K562 (cell line): ENCODE data around the gene YPEL4. TPM values are rescaled to one million over a fixed set of nuclear protein-coding genes. Genes with fewer than 3 reads are reported as not detected.

Experiments used
- ATAC-seq: fragments of 200-7000 bp; cut with Tn5 transposase; 3 replicates; pipeline ENCODE4 v1.9.1; 2020; ENCODE audit warnings: moderate library complexity
- BruUV-seq: library from RNA; stranded (reverse); fragments of 400-500 nt; replicated peaks from 2 replicates; lab custom pipeline; 2021; lab: Mats Ljungman, UMichigan
- CTCF ChIA-PET: fragments of 300-600 bp; formaldehyde crosslinking; extraction: SDS; loops from one replicate; lab custom pipeline; 2021; ENCODE audit warnings: low intra/inter-chr PET ratio; lab: Yijun Ruan, JAX
- POLR2A ChIA-PET: fragments of 300-600, 350-650 bp; sonication (Branson Sonifier 250); formaldehyde crosslinking; extraction: SDS; loops from one replicate; lab custom pipeline; 2021; ENCODE audit warnings: antibody characterized with exemption, inconsistent platforms; lab: Yijun Ruan, JAX
- DNase-seq, 4 experiments: peaks; one replicate each; pipeline versions ENCODE4 v3.0.0 to v3.0.0-alpha.2; 2011 to 2018; ENCODE audit warnings: low spot score in 3 of 4, mixed read lengths in 3 of 4; ENCODE audit errors: extremely low read depth in 1 of 4
- FAIRE-seq: peaks from 2 replicates; lab custom pipeline; 2011; peaks lifted over from hg19 to GRCh38; lab: Jason Lieb, UNC
- H2AFZ ChIP-seq: 2 replicates; pipeline ENCODE4 v1.6.0; 2011; ENCODE audit warnings: low read depth, low read length, control low read depth, inconsistent platforms
- H3K27ac ChIP-seq: fragments of 200-600 bp; 3 replicates; pipeline ENCODE4 v1.8.0; 2011; ENCODE audit warnings: low read depth, mild to moderate bottlenecking, control low read depth, inconsistent platforms, low read length, moderate library complexity, mixed read lengths; ENCODE audit errors: extremely low read depth
- H3K27me3 ChIP-seq, 2 experiments: fragments of 300-600 bp in 1 of 2; 2 replicates in 1 of 2; 3 replicates in 1 of 2; pipeline versions ENCODE4 v1.6.0 to v1.8.0; 2011; ENCODE audit warnings: inconsistent platforms in 2 of 2, low read length in 2 of 2, mild to moderate bottlenecking in 1 of 2, mixed read lengths in 1 of 2, moderate library complexity in 1 of 2; ENCODE audit not compliant: control insufficient read depth in 2 of 2, insufficient read depth in 2 of 2
- H3K36me3 ChIP-seq: fragments of 300-600 bp; 3 replicates; pipeline ENCODE4 v1.8.0; 2011; ENCODE audit warnings: mild to moderate bottlenecking, low read length, inconsistent platforms; ENCODE audit not compliant: control insufficient read depth, insufficient read depth
- H3K4me1 ChIP-seq, 2 experiments: fragments of 200-600 bp in 1 of 2; replicated peaks in 1 of 2; 2 replicates in 1 of 2; 3 replicates in 1 of 2; pipeline versions ENCODE4 v1.5.1 to v1.8.0; 2011; ENCODE audit warnings: inconsistent platforms in 2 of 2, low read length in 2 of 2, mild to moderate bottlenecking in 1 of 2, mixed read lengths in 1 of 2, moderate library complexity in 1 of 2; ENCODE audit not compliant: control insufficient read depth in 2 of 2, insufficient read depth in 2 of 2
- H3K4me2 ChIP-seq: 2 replicates; pipeline ENCODE4 v1.6.1; 2011; ENCODE audit warnings: low read length, control low read depth, inconsistent platforms, mixed read lengths; ENCODE audit not compliant: insufficient read depth
- H3K4me3 ChIP-seq: fragments of 200-600 bp; sonication (generic), shearing (Covaris generic); 2 replicates; pipeline ENCODE4 v1.5.1; 2016; ENCODE audit warnings: control low read depth, inconsistent platforms
- H3K79me2 ChIP-seq: fragments of 200-600 bp; 3 replicates; pipeline ENCODE4 v1.8.0; 2011; ENCODE audit warnings: low read length, inconsistent platforms; ENCODE audit not compliant: control insufficient read depth, insufficient read depth
- H3K9ac ChIP-seq, 2 experiments: 2 replicates each; pipeline versions ENCODE4 v1.6.0 to v1.6.1; 2011; ENCODE audit warnings: low read depth in 2 of 2, low read length in 2 of 2, control low read depth in 1 of 2, inconsistent platforms in 1 of 2, mild to moderate bottlenecking in 1 of 2, mixed read lengths in 1 of 2; ENCODE audit not compliant: insufficient read depth in 1 of 2
- H3K9me1 ChIP-seq: one replicate; pipeline ENCODE4 v1.6.0; 2011; ENCODE audit warnings: inconsistent platforms, mild to moderate bottlenecking, low read length, moderate library complexity; ENCODE audit not compliant: control insufficient read depth, insufficient read depth
- H3K9me3 ChIP-seq: replicated peaks from 2 replicates; pipeline ENCODE4 v1.5.1; 2011; ENCODE audit warnings: low read depth, low read length, inconsistent platforms; ENCODE audit not compliant: control insufficient read depth, insufficient read depth
- H4K20me1 ChIP-seq: replicated peaks from 2 replicates; pipeline ENCODE4 v1.6.1; 2011; ENCODE audit warnings: low read length, inconsistent platforms, mixed read lengths; ENCODE audit not compliant: control insufficient read depth, insufficient read depth
- ATF3 ChIP-seq, 2 experiments: fragments of 450-650 bp in 1 of 2; sonication (generic) in 1 of 2; formaldehyde crosslinking in 1 of 2; IDR thresholded peaks in 1 of 2; conservative IDR thresholded peaks in 1 of 2; 2 replicates each; pipeline versions ENCODE4 v1.6.1 to v1.8.1; 2016 to 2023; ENCODE audit warnings: mild to moderate bottlenecking in 2 of 2, moderate library complexity in 2 of 2, inconsistent platforms in 1 of 2, missing genetic modification reagents in 1 of 2
- BRD9 ChIP-seq: fragments of 450-650 bp; IDR thresholded peaks from 2 replicates; pipeline ENCODE4 v1.6.1; 2018; ENCODE audit warnings: low read depth; ENCODE audit not compliant: partially characterized antibody
- JUNB ChIP-seq: fragments of 450-650 bp; formaldehyde crosslinking; conservative IDR thresholded peaks from 2 replicates; pipeline ENCODE4 v1.4.0; 2020; ENCODE audit warnings: mild to moderate bottlenecking
- MXD1 ChIP-seq: fragments of 250-450 bp; sonication (Bioruptor Pico); IDR thresholded peaks from 2 replicates; pipeline ENCODE4 v1.8.0; 2021; ENCODE audit warnings: borderline replicate concordance, mild to moderate bottlenecking, moderate library complexity; ENCODE audit not compliant: poor library complexity, severe bottlenecking
- MYC ChIP-seq, 2 experiments: fragments of 250-450 bp in 1 of 2; sonication (Bioruptor Pico) in 1 of 2; IDR thresholded peaks; 2 replicates each; pipeline versions ENCODE4 v1.5.1 to v1.6.1; 2012 to 2021; ENCODE audit warnings: low read depth in 2 of 2, borderline replicate concordance in 1 of 2, improper control_type of control experiment in 1 of 2, low read length in 1 of 2, mild to moderate bottlenecking in 1 of 2, moderate library complexity in 1 of 2
- RAD21 ChIP-seq, 2 experiments: fragments of 250-450 bp in 1 of 2; fragments of 450-650 bp in 1 of 2; sonication (Bioruptor Pico) in 1 of 2; formaldehyde crosslinking in 1 of 2; IDR thresholded peaks in 1 of 2; conservative IDR thresholded peaks in 1 of 2; 2 replicates each; pipeline versions ENCODE4 v1.4.0 to v1.8.0; 2020 to 2022; ENCODE audit warnings: mild to moderate bottlenecking in 2 of 2, moderate library complexity in 1 of 2
- WGBS: fragments of 100-300 bp; shearing (Covaris generic); methylation state at CpG from one replicate; pipeline ENCODE4 v1.1.6; 2016; ENCODE audit warnings: low coverage, mixed read lengths; ENCODE audit not compliant: insufficient coverage; ENCODE audit errors: missing lambda C conversion rate; 5-methylcytosine and 5-hydroxymethylcytosine counted together
- in situ Hi-C: fragments of 300-500 bp; cut with MboI; formaldehyde crosslinking; loops from 4 replicates; pipeline ENCODE4 v1.15.0; 2018; ENCODE audit warnings: inconsistent platforms, mixed read lengths
- intact Hi-C: fragments of 100-400 bp; cut with micrococcal nuclease; formaldehyde crosslinking; loops from 2 replicates; pipeline ENCODE4 v1.14.2; 2022
- polyA plus RNA-seq, 8 experiments: library from polyadenylated mRNA; depleted of rRNA in 4 of 8; stranded (reverse) in 5 of 8; unstranded in 3 of 8; fragments of >200 nt; fragmentation: Nextera tagmentation in 2 of 8; fragmentation: Illumina TruSeq in 1 of 8; extraction: Ambion mirVana in 2 of 8; extraction: Trizol in 1 of 8; gene quantifications; 2 replicates each; pipeline versions ENCODE4 v1.2.1 to v1.2.3, GENCODE V29; 2011 to 2014; ENCODE audit warnings: inconsistent platforms in 1 of 8, missing spikeins in 1 of 8
- total RNA-seq, 7 experiments: library from RNA; depleted of rRNA in 6 of 7; stranded (reverse); fragments of >200 nt in 6 of 7; fragmentation: Illumina TruSeq in 2 of 7; extraction: Trizol in 2 of 7; gene quantifications; 2 replicates each; pipeline versions ENCODE4 v1.2.1 to v1.2.3, GENCODE V29; 2011 to 2021; ENCODE audit warnings: low replicate concordance in 1 of 7

The YPEL4 gene
- total and polyA plus RNA-seq, 9 of the 15 experiments (the other 6 are each of a cell fraction or from before 2014, with no cell fraction given) = 0.07 to 1.4 (median 0.40) TPM; not detected in 2

- intact Hi-C loops (no loop called here), in situ Hi-C loops (no loop called here)
- Histone ChIP-seq H3K4me3 (no peak overlapping the region), H3K9me1 (no peaks in the 10 kb centered on the region), H3K4me1 (peaks cover 0 to 12% of the 10 kb centered on the region in 2 experiments; a peak in 2 of 5 replicates), H3K4me2 (no peak overlapping the region), H3K36me3 (peaks cover 80% of the 10 kb centered on the region), H3K27me3 (no peaks in the 10 kb centered on the region), H4K20me1 (peaks cover 11% of the 10 kb centered on the region), H3K79me2 (peaks cover 89% of the 10 kb centered on the region), H3K27ac (no peak overlapping the region), H2AFZ (no peak overlapping the region), H3K9ac (no peak overlapping the region), H3K9me3 (no peaks in the 10 kb centered on the region)
- TF ChIP-seq RAD21 (CRISPR knock-in tag; conservative IDR thresholded peaks at IDR 0.05 in 1 of 2, IDR thresholded peaks at IDR 0.05 in 1 of 2) = peak in 1 of 2 experiments; percentile 31; a peak in 2 of 4 replicates
- no peak for TF ChIP-seq ATF3 (IDR thresholded peaks at IDR 0.05)
- TF ChIP-seq ATF3 (CRISPR knock-in tag; conservative IDR thresholded peaks at IDR 0.05) = no peak
- no peak for TF ChIP-seq MYC (IDR thresholded peaks at IDR 0.05; ENCODE audit: low read depth, low read length)
- TF ChIP-seq MYC (CRISPR knock-in tag; IDR thresholded peaks at IDR 0.05; ENCODE audit: borderline replicate concordance, low read depth) = no peak
- TF ChIP-seq JUNB (CRISPR knock-in tag) = no peak
- no peak for TF ChIP-seq MXD1 (CRISPR knock-in tag)
- no peak for TF ChIP-seq BRD9
- POLR2A ChIA-PET = interaction anchor here (0.7 to 2.3 kb wide), 4 partner anchors 12 to 107 kb away, joined by 3 to 7 read pairs (median 3); partner anchors contain the start of genes MED19 and TMX2
- ATAC-seq = peak; percentile 25; the same call in 2 of the 3 replicates
- DNase-seq = no peak
- CTCF ChIA-PET = no interaction called here
- 76% methylated on average over 3 of the region's 3 CpGs for WGBS
- no TSS peak for BruUV-seq
- no peak for FAIRE-seq
These were observed 25.6 kb upstream of the YPEL4 start for GRCh38 chr11:57675176-57675941.
